Measurements from ENCODE around the gene KCNMA1. TPM values are rescaled to one million over a fixed set of nuclear protein-coding genes. Genes with fewer than 3 reads are reported as not detected.
A peak's percentile ranks its signal among the peaks of the same experiment; 100 is the strongest.

Gene KCNMA1
- total and polyA plus RNA-seq, 5 experiments from 2014 or later = not detected

DNA sequence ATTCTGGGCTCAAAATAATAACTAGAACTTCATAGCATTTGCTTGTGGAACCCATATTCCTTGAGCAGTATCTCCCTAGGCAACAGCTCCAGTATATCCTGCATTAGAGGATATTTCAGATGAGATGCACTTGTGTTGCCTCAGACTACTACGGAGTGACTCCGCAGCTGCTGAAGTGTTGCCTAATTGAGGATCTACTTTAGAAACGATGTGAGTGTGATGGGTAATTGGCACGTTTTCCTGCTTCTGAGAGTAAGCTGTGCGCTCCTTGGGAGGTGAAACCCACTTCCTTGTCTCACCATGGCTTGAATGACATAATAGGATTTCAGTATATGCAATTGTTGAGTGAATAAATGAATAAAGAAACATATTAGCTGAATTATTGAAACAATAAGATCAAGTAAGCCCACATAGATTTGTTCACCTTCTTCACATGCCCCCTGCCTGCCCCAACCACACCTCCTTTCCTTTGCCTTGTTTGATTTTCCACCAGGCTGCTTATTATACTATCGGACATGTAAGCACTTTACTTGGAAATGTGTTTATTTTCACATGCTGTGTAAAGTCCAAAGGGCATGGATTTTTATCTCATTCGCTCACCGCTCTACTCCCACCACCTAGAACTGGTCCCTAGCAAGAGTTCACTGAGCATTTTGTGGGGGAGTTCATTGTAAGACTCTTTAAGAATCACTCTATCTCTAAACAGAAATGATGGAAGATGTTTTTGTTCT, 303.8 kb downstream of the KCNMA1 start:
- H3K36me3 Mint-ChIP-seq = peaks cover 0 to 4% (median 0%) of the 10 kb centered on the region in 3 donors

DNA sequence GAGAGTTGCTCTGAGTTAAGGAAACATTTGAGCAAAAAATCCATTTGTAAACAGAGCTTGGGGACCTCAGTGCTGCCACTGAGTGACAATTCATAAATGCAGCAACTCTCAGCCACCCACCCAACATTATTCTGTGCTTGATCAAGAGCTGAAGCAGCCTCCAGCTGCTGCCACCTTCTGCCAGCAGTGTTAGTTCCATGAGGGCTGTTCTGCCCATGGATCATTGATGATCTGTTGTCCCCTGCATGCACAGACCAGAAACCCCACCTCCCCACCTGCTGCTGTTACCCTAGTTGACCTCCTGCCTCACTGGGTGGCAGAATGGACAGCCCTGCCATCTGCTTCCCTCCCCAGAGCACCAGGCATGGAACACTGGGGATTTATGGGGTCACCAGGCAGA, 305.4 kb downstream of the KCNMA1 start:
- DNase-seq (no peak), ATAC-seq (no peak)
- H3K27ac Mint-ChIP-seq = no peak overlapping the region
- POLR2A ChIA-PET = no interaction called here
- no peaks in the 10 kb centered on the region for H3K27me3 Mint-ChIP-seq
- no peak overlapping the region for H3K4me3 Mint-ChIP-seq
- no peaks in the 10 kb centered on the region for H3K36me3 Mint-ChIP-seq
- H3K4me1 Mint-ChIP-seq = peaks cover 4 to 13% (median 9%) of the 10 kb centered on the region in 4 donors
- no peaks in the 10 kb centered on the region for H3K9me3 Mint-ChIP-seq

More for the DNA sequence above, 303.8 kb downstream of the KCNMA1 start:
- ATAC-seq (no peak), DNase-seq (no peak)
- H3K4me1 Mint-ChIP-seq = no peaks in the 10 kb centered on the region
- POLR2A ChIA-PET = interaction anchor here (0.6 kb wide), 1 partner anchor 78 kb away, joined by 8 read pairs; no protein-coding TSS in a partner anchor
- H3K27ac Mint-ChIP-seq = peak overlapping the region in 2 of 10 donors; percentile 11 to 63
- no peak overlapping the region for H3K4me3 Mint-ChIP-seq
- H3K27me3 Mint-ChIP-seq = peaks cover 0 to 5% (median 0%) of the 10 kb centered on the region in 5 donors
- peaks cover 0 to 2% (median 0%) of the 10 kb centered on the region in 9 donors for H3K9me3 Mint-ChIP-seq

DNA sequence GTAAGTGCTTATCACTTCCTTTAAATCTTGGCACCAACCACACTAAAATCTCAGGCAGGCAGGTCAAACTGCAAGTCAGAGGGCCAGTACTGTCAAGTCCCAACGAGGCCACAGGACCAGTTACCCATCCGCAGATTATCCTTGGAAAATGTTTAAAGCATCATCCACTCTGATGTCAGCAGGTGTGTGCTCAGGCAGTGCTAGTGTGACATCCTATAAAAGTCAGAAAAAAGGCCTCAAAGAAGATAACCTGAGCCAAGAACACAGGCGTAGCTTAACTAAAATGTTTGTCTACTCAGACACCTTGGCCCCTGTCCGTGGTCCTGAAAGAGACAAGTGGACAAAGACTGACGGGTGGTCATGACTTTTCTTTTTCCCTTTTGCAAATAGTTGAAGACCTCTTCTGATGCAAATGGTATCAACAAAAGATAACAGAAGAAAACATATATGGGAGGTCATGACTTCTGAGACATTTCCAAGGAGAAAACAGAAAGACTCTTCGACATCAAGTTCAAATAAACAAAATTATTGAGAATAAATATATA, 309.3 kb downstream of the KCNMA1 start:
- H3K4me3 Mint-ChIP-seq = peak overlapping the region in 1 of 10 donors; percentile 5
- peaks cover 7 to 18% (median 9%) of the 10 kb centered on the region in 4 donors for H3K4me1 Mint-ChIP-seq
- H3K36me3 Mint-ChIP-seq = no peaks in the 10 kb centered on the region
- H3K9me3 Mint-ChIP-seq = no peaks in the 10 kb centered on the region
- POLR2A ChIA-PET = no interaction called here
- H3K27ac Mint-ChIP-seq = no peak overlapping the region
- no peak for ATAC-seq
- peak in 4 of 10 donors; percentile 5 to 31 (median 8) for DNase-seq
- peaks cover 0 to 2% (median 0%) of the 10 kb centered on the region in 5 donors for H3K27me3 Mint-ChIP-seq

DNA sequence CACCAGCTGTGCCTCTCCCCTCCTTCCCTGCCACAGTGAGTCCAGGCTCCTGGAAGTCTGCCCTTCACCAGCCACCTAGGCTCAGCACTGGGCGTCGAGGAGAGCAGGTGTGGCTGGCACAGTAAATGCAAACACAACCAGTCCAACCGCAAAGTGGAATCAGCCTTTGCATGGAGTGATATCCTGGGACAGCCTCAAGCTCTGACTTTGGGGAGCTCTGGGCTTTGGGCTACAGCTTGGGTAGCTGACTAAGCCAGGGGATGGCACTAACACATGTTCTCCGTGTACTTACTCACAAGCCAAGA, 312.4 kb downstream of the KCNMA1 start:
- POLR2A ChIA-PET = no interaction called here
- peaks cover 7 to 18% (median 9%) of the 10 kb centered on the region in 4 donors for H3K4me1 Mint-ChIP-seq
- no peak for ATAC-seq

DNA sequence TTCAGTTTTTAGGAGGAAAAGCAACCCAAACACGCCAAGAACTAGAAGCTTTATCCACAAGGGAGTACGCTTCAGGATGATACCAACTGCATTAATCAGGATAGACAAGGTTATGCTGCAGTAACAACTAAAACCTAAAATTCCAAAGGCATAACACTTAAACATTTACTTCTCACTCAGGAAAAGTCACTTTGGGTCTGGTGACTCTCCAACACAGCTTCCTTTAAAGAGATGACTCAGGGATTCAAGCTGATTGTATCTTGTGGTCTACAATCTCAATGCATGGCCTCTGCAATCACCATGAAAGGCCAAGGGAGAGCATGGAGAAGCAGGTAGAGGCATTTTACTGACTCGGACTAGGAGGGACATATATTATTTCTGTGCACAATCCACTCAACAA, 315.8 kb downstream of the KCNMA1 start:
- H3K4me3 Mint-ChIP-seq = no peak overlapping the region
- no peaks in the 10 kb centered on the region for H3K36me3 Mint-ChIP-seq
- no peak for ATAC-seq
- H3K27ac Mint-ChIP-seq = no peak overlapping the region
- H3K4me1 Mint-ChIP-seq = peaks cover 0 to 2% (median under 1%) of the 10 kb centered on the region in 4 donors
- POLR2A ChIA-PET = no interaction called here
- peaks cover 0 to 4% (median 0%) of the 10 kb centered on the region in 5 donors for H3K27me3 Mint-ChIP-seq
- peaks cover 0 to 7% (median 0%) of the 10 kb centered on the region in 9 donors for H3K9me3 Mint-ChIP-seq
- no peak for DNase-seq

More for the DNA sequence above, 312.4 kb downstream of the KCNMA1 start:
- no peak for DNase-seq
- Mint-ChIP-seq H3K27ac (no peak overlapping the region), H3K36me3 (no peaks in the 10 kb centered on the region), H3K4me3 (no peak overlapping the region), H3K9me3 (peaks cover 0 to 7% (median 0%) of the 10 kb centered on the region in 9 donors), H3K27me3 (peaks cover 0 to 4% (median 0%) of the 10 kb centered on the region in 5 donors)

DNA sequence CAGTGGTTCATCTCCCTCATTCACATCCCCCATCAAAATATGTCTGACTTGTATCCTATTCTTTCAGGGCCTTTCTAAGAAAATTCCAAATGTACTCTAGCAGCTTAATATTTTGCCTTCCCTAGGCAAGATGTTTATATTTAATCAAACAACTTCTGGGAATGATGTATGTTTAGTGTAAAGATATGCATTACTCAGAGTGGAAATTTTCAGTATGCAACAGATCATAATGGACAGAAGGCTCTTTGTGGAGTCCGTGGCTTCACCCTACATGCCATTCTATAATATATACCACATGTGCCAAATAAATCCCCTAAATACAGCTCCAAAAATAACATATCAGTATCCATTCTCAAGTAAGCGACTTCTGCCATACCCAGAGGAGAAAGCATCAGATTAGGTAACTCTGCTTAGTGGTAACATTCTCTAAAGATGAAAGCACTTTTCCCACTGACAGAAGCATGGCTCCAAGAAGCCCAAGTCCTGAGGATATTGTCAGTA, 316.6 kb downstream of the KCNMA1 start:
- POLR2A ChIA-PET = no interaction called here
- no peak overlapping the region for H3K27ac Mint-ChIP-seq
- H3K9me3 Mint-ChIP-seq = peaks cover 0 to 7% (median 0%) of the 10 kb centered on the region in 9 donors
- ATAC-seq = no peak
- peaks cover 0 to 4% (median 0%) of the 10 kb centered on the region in 5 donors for H3K27me3 Mint-ChIP-seq
- no peak overlapping the region for H3K4me3 Mint-ChIP-seq
- no peak for DNase-seq
- H3K4me1 Mint-ChIP-seq = no peaks in the 10 kb centered on the region
- H3K36me3 Mint-ChIP-seq = no peaks in the 10 kb centered on the region

DNA sequence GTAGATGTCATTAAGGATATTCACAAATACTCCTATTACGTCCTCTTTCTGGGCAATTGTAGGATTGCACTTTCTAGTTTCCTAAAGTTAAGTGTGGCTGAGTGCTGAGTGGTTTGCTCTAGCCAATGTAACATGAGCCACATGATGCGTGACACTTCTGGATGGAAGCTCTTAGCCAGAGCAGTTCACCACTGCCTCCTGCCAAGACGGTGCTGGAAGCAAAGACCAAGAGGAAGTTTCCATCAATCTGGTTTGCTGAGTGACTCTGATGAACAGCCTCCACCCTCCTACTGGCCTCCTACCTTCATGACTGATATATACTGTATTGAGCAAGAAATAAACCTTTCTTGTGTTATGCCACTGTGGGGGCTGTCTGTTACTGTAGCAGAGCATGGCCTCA, 318.1 kb downstream of the KCNMA1 start:
- DNase-seq (no peak), ATAC-seq (no peak)
- H3K27ac Mint-ChIP-seq = no peak overlapping the region
- H3K27me3 Mint-ChIP-seq = peaks cover 0 to 4% (median 0%) of the 10 kb centered on the region in 5 donors
- H3K9me3 Mint-ChIP-seq = peaks cover 0 to 7% (median 0%) of the 10 kb centered on the region in 9 donors
- POLR2A ChIA-PET = no interaction called here
- no peak overlapping the region for H3K4me3 Mint-ChIP-seq
- H3K36me3 Mint-ChIP-seq = no peaks in the 10 kb centered on the region
- H3K4me1 Mint-ChIP-seq = no peaks in the 10 kb centered on the region

DNA sequence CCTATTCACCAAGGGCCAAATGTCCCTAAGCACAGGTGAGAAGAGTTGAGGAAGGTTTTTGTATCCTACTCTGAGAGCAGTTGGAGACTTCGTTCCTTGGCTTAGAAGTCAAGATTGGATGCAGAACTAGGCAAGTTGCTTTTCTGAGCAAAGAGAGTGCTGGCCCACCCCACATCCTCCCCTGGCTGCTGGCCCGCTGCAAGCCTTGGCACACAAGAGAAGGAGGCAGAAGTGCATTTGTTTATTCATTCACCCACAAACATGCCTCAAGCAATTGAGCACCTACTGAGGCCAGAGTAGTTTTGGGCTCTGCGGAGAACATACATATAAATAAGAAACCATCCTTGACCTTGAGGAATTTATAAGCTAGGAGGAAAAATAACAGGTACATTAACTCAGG, 318.9 kb downstream of the KCNMA1 start:
- Mint-ChIP-seq H3K4me3 (no peak overlapping the region), H3K4me1 (no peaks in the 10 kb centered on the region), H3K27me3 (peaks cover 0 to 4% (median 0%) of the 10 kb centered on the region in 5 donors), H3K27ac (peak overlapping the region in 1 of 10 donors; percentile 45), H3K9me3 (peaks cover 0 to 7% (median 0%) of the 10 kb centered on the region in 9 donors), H3K36me3 (no peaks in the 10 kb centered on the region)
- POLR2A ChIA-PET = no interaction called here
- ATAC-seq (no peak), DNase-seq (no peak)

DNA sequence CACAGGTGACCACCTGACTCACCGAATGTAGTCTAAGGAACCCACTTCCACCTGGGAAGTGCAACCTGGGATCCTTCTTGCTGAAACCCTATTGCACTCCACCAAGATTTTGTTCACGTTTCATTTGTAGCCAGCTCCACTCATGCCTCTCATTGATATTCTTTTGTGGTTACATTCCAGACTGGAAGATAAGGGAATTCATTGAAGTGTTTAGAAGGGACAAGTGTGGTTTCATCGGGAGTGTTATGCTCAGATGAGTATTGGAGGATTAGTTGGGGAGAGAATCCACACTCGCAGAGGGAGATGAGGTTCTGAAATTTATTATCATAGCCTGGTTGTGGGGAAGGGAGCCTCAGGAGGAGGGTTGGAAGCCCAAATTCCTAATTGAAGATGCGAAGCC, 320.4 kb downstream of the KCNMA1 start:
- Mint-ChIP-seq H3K27me3 (peaks cover 0 to 1% (median 0%) of the 10 kb centered on the region in 5 donors), H3K4me3 (no peak overlapping the region), H3K4me1 (no peaks in the 10 kb centered on the region), H3K27ac (no peak overlapping the region), H3K9me3 (peaks cover 0 to 5% (median 0%) of the 10 kb centered on the region in 9 donors), H3K36me3 (no peaks in the 10 kb centered on the region)
- ATAC-seq (no peak), DNase-seq (no peak)
- POLR2A ChIA-PET = no interaction called here

DNA sequence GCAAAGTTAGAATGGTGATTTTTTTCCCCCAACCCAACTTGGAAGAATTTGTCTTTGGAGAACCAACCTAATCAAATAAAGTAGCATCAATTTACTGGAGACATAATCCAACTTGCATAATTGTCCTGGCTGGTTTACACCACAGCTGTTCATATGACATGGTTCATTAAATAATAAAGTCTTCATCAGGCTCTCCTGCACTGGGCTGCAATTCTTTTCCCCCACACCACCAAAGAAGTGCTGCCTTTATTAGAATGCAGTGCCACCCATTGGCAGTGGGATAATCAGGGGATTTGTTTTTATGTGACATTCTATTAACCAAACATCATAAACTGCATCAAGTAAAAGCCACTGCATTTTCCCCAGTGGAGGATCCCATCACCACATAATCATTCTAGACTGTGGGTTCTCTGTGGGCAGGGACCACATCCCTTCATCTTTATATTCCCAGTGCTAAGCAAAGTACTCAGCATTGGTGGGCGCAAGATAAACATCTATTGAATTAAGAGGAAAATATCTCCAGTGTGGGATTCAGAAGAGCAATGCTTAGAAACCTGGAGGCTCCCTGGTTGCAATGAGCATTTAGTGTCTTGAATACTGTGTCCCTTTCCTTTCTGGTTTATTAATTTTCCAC, 322.0 kb downstream of the KCNMA1 start:
- Mint-ChIP-seq H3K27me3 (peaks cover 0 to 1% (median 0%) of the 10 kb centered on the region in 5 donors), H3K27ac (no peak overlapping the region), H3K4me1 (no peaks in the 10 kb centered on the region), H3K36me3 (no peaks in the 10 kb centered on the region), H3K9me3 (no peaks in the 10 kb centered on the region), H3K4me3 (no peak overlapping the region)
- ATAC-seq (no peak), DNase-seq (no peak)
- POLR2A ChIA-PET = no interaction called here

DNA sequence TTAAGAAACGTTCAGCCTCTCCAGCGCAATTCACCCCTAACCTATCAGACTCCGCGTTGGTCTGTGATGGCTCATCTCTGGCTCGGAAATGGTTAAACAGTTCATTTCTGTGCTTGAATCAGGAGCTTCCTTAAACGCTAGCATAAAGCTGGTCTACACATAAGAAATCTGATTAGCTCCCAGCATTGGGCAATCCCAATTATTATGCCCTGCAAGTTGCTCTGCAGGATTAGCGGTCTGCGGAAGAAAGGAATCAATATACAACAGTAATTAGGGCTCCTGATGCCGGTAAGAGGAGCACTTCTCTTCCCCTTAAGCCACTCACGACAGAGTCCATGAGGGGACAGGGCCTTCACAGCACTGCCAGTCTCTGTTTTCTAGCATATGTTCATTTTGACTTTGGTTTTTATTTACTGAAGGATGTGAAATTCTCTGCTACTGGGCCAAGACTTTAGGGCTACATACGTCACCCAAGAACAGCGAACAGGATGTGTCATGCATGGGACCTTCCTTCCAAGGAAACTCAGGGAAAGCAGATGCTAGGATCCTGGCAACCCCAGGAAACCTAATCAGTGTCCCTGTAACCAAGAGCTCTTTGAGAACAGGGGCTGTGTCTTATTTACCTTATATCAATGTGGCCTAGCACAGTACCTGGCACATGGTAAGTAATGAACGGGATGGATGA, 324.4 kb downstream of the KCNMA1 start:
- H3K27ac Mint-ChIP-seq = no peak overlapping the region

DNA sequence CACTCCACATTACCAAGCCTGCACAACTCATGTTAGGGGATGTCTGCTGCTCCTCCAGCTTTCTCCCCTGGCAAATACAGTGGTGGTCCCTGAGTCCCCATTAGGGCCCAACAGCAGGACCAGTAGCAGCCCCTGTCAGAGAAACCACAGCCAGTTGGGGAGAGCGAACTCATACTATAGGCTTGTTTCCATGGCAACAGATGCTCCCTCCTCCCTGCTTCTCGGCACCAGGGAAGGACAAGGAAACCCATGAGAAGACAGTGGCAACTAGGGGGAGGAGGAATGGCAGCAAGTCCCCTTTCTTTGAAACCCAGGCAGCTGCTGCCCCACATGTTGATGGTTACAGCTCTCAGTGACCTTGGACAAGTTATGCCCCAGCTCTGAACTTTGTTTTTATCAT, 326.4 kb downstream of the KCNMA1 start:
- POLR2A ChIA-PET = no interaction called here

More for the DNA sequence above, 324.4 kb downstream of the KCNMA1 start:
- no peaks in the 10 kb centered on the region for H3K4me1 Mint-ChIP-seq
- ATAC-seq = no peak
- H3K27me3 Mint-ChIP-seq = peaks cover 0 to 1% (median 0%) of the 10 kb centered on the region in 5 donors
- no peaks in the 10 kb centered on the region for H3K36me3 Mint-ChIP-seq
- POLR2A ChIA-PET = no interaction called here
- H3K9me3 Mint-ChIP-seq = no peaks in the 10 kb centered on the region
- DNase-seq = no peak
- no peak overlapping the region for H3K4me3 Mint-ChIP-seq

More for the DNA sequence above, 326.4 kb downstream of the KCNMA1 start:
- DNase-seq (no peak), ATAC-seq (no peak)
- peaks cover 0 to 1% (median 0%) of the 10 kb centered on the region in 5 donors for H3K27me3 Mint-ChIP-seq
- H3K9me3 Mint-ChIP-seq = no peaks in the 10 kb centered on the region
- peaks cover 0 to 3% (median 0%) of the 10 kb centered on the region in 4 donors for H3K4me1 Mint-ChIP-seq
- H3K27ac Mint-ChIP-seq = no peak overlapping the region
- no peak overlapping the region for H3K4me3 Mint-ChIP-seq
- no peaks in the 10 kb centered on the region for H3K36me3 Mint-ChIP-seq

Measured in naive thymus-derived CD8-positive, alpha-beta T cell (primary cell).